ENCODE measurements around the gene ARHGEF17.

ARHGEF17 gene

DNA sequence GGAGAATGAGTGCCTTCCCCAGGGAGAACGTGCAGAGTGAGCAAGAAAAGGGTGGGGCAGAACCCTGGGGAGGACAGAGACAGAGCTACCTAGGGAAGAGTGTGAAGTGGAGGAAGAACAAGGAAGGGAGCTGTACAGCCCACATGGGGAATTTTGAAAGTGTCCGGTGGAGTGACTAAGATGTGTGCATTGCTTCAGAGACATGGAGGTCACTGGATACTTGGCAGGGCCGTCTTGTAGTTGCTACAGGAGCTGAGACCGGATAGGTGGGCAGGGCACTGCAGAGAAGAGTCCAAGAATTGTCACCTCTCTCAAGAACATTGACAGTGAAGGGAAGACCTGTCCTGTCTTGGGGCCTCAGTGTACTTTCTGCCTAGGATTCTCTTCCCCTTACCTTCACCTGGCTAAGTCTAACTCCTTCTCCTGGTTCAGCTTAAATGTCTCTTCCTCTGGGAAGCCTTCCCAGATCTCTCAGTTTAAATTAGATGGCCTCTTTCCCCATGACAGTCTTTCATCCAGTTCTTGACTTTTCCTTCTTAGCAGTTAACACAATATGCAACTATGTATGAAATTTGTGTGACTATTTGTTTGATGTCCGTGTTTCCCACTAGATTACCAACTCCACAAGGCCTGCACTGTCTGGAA is 45.1 kb upstream of the ARHGEF17 start (continued):
- TF ChIP-seq, protein P1, sequence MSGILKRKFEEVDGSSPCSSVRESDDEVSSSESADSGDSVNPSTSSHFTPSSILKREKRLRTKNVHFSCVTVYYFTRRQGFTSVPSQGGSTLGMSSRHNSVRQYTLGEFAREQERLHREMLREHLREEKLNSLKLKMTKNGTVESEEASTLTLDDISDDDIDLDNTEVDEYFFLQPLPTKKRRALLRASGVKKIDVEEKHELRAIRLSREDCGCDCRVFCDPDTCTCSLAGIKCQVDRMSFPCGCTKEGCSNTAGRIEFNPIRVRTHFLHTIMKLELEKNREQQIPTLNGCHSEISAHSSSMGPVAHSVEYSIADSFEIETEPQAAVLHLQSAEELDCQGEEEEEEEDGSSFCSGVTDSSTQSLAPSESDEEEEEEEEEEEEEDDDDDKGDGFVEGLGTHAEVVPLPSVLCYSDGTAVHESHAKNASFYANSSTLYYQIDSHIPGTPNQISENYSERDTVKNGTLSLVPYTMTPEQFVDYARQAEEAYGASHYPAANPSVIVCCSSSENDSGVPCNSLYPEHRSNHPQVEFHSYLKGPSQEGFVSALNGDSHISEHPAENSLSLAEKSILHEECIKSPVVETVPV (CRISPR knock-in tag; IDR thresholded peaks at IDR 0.05): no peak
- TF ChIP-seq ZNF8 (CRISPR knock-in tag; IDR thresholded peaks at IDR 0.05): no peak

GRCh38 chr11:73263640-73264039 is 44.4 kb upstream of the ARHGEF17 start:
- TF ChIP-seq TCF4 (CRISPR knock-in tag; IDR thresholded peaks at IDR 0.05; ENCODE audit: borderline replicate concordance) (no peak), ZNF70 (CRISPR knock-in tag; IDR thresholded peaks at IDR 0.05) (no peak), CSDC2 (CRISPR knock-in tag; IDR thresholded peaks at IDR 0.05) (no peak), BACH2 (CRISPR knock-in tag; IDR thresholded peaks at IDR 0.05; ENCODE audit: borderline replicate concordance) (no peak), ZFP30 (CRISPR knock-in tag; IDR thresholded peaks at IDR 0.05) (no peak), GLIS3 (CRISPR knock-in tag; IDR thresholded peaks at IDR 0.05) (no peak), ZNF565 (CRISPR knock-in tag; conservative IDR thresholded peaks at IDR 0.05; ENCODE audit: low read depth) (no peak), PPARA (CRISPR knock-in tag; IDR thresholded peaks at IDR 0.05; ENCODE audit: borderline replicate concordance) (no peak), SNAI2 (CRISPR knock-in tag; IDR thresholded peaks at IDR 0.05) (no peak), ARNTL (CRISPR knock-in tag; IDR thresholded peaks at IDR 0.05; ENCODE audit: borderline replicate concordance, low read depth) (no peak), TOX (CRISPR knock-in tag; IDR thresholded peaks at IDR 0.05; ENCODE audit: borderline replicate concordance) (no peak)
- TF ChIP-seq, protein P2, sequence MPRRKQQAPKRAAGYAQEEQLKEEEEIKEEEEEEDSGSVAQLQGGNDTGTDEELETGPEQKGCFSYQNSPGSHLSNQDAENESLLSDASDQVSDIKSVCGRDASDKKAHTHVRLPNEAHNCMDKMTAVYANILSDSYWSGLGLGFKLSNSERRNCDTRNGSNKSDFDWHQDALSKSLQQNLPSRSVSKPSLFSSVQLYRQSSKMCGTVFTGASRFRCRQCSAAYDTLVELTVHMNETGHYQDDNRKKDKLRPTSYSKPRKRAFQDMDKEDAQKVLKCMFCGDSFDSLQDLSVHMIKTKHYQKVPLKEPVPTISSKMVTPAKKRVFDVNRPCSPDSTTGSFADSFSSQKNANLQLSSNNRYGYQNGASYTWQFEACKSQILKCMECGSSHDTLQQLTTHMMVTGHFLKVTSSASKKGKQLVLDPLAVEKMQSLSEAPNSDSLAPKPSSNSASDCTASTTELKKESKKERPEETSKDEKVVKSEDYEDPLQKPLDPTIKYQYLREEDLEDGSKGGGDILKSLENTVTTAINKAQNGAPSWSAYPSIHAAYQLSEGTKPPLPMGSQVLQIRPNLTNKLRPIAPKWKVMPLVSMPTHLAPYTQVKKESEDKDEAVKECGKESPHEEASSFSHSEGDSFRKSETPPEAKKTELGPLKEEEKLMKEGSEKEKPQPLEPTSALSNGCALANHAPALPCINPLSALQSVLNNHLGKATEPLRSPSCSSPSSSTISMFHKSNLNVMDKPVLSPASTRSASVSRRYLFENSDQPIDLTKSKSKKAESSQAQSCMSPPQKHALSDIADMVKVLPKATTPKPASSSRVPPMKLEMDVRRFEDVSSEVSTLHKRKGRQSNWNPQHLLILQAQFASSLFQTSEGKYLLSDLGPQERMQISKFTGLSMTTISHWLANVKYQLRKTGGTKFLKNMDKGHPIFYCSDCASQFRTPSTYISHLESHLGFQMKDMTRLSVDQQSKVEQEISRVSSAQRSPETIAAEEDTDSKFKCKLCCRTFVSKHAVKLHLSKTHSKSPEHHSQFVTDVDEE (CRISPR knock-in tag; IDR thresholded peaks at IDR 0.05): no peak
- no peak for ATAC-seq

DNA sequence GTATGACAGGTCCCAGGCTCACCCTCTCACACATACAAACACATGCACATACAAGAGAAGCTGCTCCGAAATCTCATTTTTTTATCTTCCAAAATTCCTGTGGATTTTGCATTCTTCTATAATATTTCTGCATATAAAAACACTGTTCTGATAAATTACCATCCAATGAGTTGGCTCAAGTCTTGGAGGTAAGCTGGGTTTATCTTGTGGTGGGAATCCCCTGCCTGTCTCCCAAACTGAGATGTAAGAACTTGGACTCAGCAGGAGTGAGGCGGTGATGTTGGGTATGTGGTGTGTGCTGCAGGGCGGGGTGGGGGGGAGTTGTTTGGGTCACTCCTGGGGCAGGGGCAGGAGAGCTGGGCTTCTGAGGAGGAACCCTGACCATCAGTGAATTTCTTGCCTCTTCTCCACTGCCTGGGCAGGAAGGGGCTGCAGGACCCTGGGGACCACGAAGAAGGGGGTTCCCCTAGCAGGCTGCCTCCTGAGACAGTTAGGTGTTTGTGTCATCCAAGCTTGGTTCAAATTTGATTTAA is 42.7 kb upstream of the ARHGEF17 start:
- ATAC-seq: no peak

More for the DNA sequence above, 42.7 kb upstream of the ARHGEF17 start:
- no peak for TF ChIP-seq OSR1 (CRISPR knock-in tag; IDR thresholded peaks at IDR 0.05)
- TF ChIP-seq, protein P1 (CRISPR knock-in tag; IDR thresholded peaks at IDR 0.05): no peak
- TF ChIP-seq, protein P3, sequence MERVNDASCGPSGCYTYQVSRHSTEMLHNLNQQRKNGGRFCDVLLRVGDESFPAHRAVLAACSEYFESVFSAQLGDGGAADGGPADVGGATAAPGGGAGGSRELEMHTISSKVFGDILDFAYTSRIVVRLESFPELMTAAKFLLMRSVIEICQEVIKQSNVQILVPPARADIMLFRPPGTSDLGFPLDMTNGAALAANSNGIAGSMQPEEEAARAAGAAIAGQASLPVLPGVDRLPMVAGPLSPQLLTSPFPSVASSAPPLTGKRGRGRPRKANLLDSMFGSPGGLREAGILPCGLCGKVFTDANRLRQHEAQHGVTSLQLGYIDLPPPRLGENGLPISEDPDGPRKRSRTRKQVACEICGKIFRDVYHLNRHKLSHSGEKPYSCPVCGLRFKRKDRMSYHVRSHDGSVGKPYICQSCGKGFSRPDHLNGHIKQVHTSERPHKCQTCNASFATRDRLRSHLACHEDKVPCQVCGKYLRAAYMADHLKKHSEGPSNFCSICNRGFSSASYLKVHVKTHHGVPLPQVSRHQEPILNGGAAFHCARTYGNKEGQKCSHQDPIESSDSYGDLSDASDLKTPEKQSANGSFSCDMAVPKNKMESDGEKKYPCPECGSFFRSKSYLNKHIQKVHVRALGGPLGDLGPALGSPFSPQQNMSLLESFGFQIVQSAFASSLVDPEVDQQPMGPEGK (CRISPR knock-in tag; IDR thresholded peaks at IDR 0.05; ENCODE audit: borderline replicate concordance): no peak
- no peak for TF ChIP-seq ZFP3 (CRISPR knock-in tag; IDR thresholded peaks at IDR 0.05)
- no peak for TF ChIP-seq ZC3H10 (CRISPR knock-in tag; IDR thresholded peaks at IDR 0.05)
- no peak for TF ChIP-seq ZFP30 (CRISPR knock-in tag; IDR thresholded peaks at IDR 0.05)
- no peak for TF ChIP-seq SNAI2 (CRISPR knock-in tag; IDR thresholded peaks at IDR 0.05)
- TF ChIP-seq ISL1 (CRISPR knock-in tag; IDR thresholded peaks at IDR 0.05): no peak
- TF ChIP-seq, protein P2 (CRISPR knock-in tag; IDR thresholded peaks at IDR 0.05): no peak
- no peak for TF ChIP-seq ZNF8 (CRISPR knock-in tag; IDR thresholded peaks at IDR 0.05)
- TF ChIP-seq ARNTL (CRISPR knock-in tag; IDR thresholded peaks at IDR 0.05; ENCODE audit: borderline replicate concordance, low read depth): no peak
- TF ChIP-seq TCF4 (CRISPR knock-in tag; IDR thresholded peaks at IDR 0.05; ENCODE audit: borderline replicate concordance): no peak
- TF ChIP-seq, protein P4, sequence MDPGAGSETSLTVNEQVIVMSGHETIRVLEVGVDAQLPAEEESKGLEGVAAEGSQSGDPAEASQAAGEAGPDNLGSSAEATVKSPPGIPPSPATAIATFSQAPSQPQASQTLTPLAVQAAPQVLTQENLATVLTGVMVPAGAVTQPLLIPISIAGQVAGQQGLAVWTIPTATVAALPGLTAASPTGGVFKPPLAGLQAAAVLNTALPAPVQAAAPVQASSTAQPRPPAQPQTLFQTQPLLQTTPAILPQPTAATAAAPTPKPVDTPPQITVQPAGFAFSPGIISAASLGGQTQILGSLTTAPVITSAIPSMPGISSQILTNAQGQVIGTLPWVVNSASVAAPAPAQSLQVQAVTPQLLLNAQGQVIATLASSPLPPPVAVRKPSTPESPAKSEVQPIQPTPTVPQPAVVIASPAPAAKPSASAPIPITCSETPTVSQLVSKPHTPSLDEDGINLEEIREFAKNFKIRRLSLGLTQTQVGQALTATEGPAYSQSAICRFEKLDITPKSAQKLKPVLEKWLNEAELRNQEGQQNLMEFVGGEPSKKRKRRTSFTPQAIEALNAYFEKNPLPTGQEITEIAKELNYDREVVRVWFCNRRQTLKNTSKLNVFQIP (CRISPR knock-in tag; IDR thresholded peaks at IDR 0.05; ENCODE audit: borderline replicate concordance, low read depth): no peak
- no peak for TF ChIP-seq RARB (CRISPR knock-in tag; IDR thresholded peaks at IDR 0.05)
- no peak for TF ChIP-seq BACH2 (CRISPR knock-in tag; IDR thresholded peaks at IDR 0.05; ENCODE audit: borderline replicate concordance)
- TF ChIP-seq ZNF70 (CRISPR knock-in tag; IDR thresholded peaks at IDR 0.05): no peak

All from SK-N-SH treated with all-trans-retinoic acid at 6 μM for 48 hours (cell line).